Lung (tissue), 12 donors: ENCODE measurements around the gene GRPEL1. TPM values are rescaled to one million over a fixed set of nuclear protein-coding genes. Genes with fewer than 3 reads are reported as not detected.

ENCODE experiments used
- ATAC-seq: fragments of 200-7000 bp; cut with Tn5 transposase; one replicate; pipeline ENCODE4 v1.9.1; 2020; ENCODE audit warnings: moderate number of reproducible peaks; ENCODE audit not compliant: insufficient read depth, low FRiP score
- DNase-seq, 3 donors: peaks; one replicate each; pipeline ENCODE4 v3.0.0-alpha.2; 2013 to 2017
- H3K27ac ChIP-seq, 2 donors: one replicate each; pipeline ENCODE4 v1.5.1; 2013; ENCODE audit warnings: mild to moderate bottlenecking in 2 of 2, moderate library complexity in 2 of 2, control low read depth in 1 of 2, inconsistent platforms in 1 of 2, low read depth in 1 of 2, low read length in 1 of 2
- H3K27me3 ChIP-seq, 3 donors: one replicate each; pipeline ENCODE4 v1.5.1; 2013; ENCODE audit warnings: low read length in 2 of 3; ENCODE audit not compliant: control insufficient read depth in 3 of 3, insufficient read depth in 3 of 3
- H3K36me3 ChIP-seq, 4 donors: one replicate each; pipeline ENCODE4 v1.5.1; 2013; ENCODE audit warnings: low read length in 4 of 4, mild to moderate bottlenecking in 1 of 4, moderate library complexity in 1 of 4; ENCODE audit not compliant: control insufficient read depth in 4 of 4, insufficient read depth in 4 of 4
- H3K4me1 ChIP-seq, 5 donors: one replicate each; pipeline ENCODE4 v1.5.1; 2013; ENCODE audit warnings: low read length in 5 of 5, mild to moderate bottlenecking in 2 of 5, moderate library complexity in 1 of 5; ENCODE audit not compliant: control insufficient read depth in 5 of 5, insufficient read depth in 5 of 5
- H3K4me3 ChIP-seq: one replicate; pipeline ENCODE4 v1.5.1; 2013; ENCODE audit warnings: mild to moderate bottlenecking, control low read depth, moderate library complexity
- H3K9ac ChIP-seq, 2 donors: one replicate each; pipeline ENCODE4 v1.5.1; 2013; ENCODE audit warnings: low read length in 2 of 2, control low read depth in 1 of 2; ENCODE audit not compliant: insufficient read depth in 1 of 2
- H3K9me3 ChIP-seq, 4 donors: one replicate each; pipeline ENCODE4 v1.5.1; 2013; ENCODE audit warnings: low read length in 3 of 4, mild to moderate bottlenecking in 1 of 4, moderate library complexity in 1 of 4; ENCODE audit not compliant: control insufficient read depth in 4 of 4, insufficient read depth in 3 of 4
- CTCF ChIP-seq: IDR thresholded peaks from 2 replicates; pipeline ENCODE4 v1.5.1; 2012; ENCODE audit warnings: mild to moderate bottlenecking; ENCODE audit errors: control extremely low read depth, extremely low read depth
- WGBS, 2 donors: extraction: QIAGEN DNeasy Blood & Tissue Kit; methylation state at CpG; one replicate each; pipeline ENCODE4 v1.1.7; 2013; 5-methylcytosine and 5-hydroxymethylcytosine counted together
- polyA plus RNA-seq, 2 donors: library from polyadenylated mRNA; stranded (reverse); fragments of 200-250 nt; gene quantifications; one replicate each; pipeline ENCODE4 v1.2.1, GENCODE V29; 2013
- total RNA-seq, 2 donors: library from RNA; depleted of rRNA in 1 of 2; stranded (reverse); fragments of >200 nt in 1 of 2; gene quantifications; one replicate each; pipeline ENCODE4 v1.2.1, GENCODE V29; 2014 to 2021
- donor health status: control.
- donor health status: control.
- donor health status: Bipolar disorder and iron deficiency.
- donor health status: healthy.
- donor health status: DM: yes; HTN: yes; CAD: no.

GRPEL1 gene
- total and polyA plus RNA-seq, 4 donors, result 13.9 to 39.1 (median 29.3) TPM

- no peak for TF ChIP-seq CTCF
- H3K27ac ChIP-seq, result no peak overlapping the region
- 96 to 99% methylated on average over 4 of the region's 4 CpGs for WGBS, 2 donors
- H3K9me3 ChIP-seq, result no peaks in the 10 kb centered on the region
- no peak overlapping the region for H3K9ac ChIP-seq
- no peaks in the 10 kb centered on the region for H3K27me3 ChIP-seq
- H3K4me1 ChIP-seq, result peaks cover 3 to 10% (median 6%) of the 10 kb centered on the region in 5 donors
- DNase-seq (no peak), ATAC-seq (no peak)
- peaks cover 16 to 54% (median 37%) of the 10 kb centered on the region in 4 donors for H3K36me3 ChIP-seq
- no peak overlapping the region for H3K4me3 ChIP-seq
Measured at GRCh38 chr4:7062816-7063215, 5.0 kb downstream of the GRPEL1 start.

GRCh38 chr4:7061815-7062214 is 6.0 kb downstream of the GRPEL1 start:
- Histone ChIP-seq H3K4me1 (peaks cover 2 to 8% (median 4%) of the 10 kb centered on the region in 5 donors), H3K27me3 (no peaks in the 10 kb centered on the region), H3K9ac (no peak overlapping the region), H3K36me3 (peaks cover 16 to 54% (median 37%) of the 10 kb centered on the region in 4 donors), H3K27ac (no peak overlapping the region), H3K4me3 (peak overlapping the region; percentile 1), H3K9me3 (no peaks in the 10 kb centered on the region)
- DNase-seq (no peak), ATAC-seq (no peak)
- no peak for TF ChIP-seq CTCF
- WGBS, 2 donors, result 96 to 97% methylated on average over 6 of the region's 6 CpGs

DNA sequence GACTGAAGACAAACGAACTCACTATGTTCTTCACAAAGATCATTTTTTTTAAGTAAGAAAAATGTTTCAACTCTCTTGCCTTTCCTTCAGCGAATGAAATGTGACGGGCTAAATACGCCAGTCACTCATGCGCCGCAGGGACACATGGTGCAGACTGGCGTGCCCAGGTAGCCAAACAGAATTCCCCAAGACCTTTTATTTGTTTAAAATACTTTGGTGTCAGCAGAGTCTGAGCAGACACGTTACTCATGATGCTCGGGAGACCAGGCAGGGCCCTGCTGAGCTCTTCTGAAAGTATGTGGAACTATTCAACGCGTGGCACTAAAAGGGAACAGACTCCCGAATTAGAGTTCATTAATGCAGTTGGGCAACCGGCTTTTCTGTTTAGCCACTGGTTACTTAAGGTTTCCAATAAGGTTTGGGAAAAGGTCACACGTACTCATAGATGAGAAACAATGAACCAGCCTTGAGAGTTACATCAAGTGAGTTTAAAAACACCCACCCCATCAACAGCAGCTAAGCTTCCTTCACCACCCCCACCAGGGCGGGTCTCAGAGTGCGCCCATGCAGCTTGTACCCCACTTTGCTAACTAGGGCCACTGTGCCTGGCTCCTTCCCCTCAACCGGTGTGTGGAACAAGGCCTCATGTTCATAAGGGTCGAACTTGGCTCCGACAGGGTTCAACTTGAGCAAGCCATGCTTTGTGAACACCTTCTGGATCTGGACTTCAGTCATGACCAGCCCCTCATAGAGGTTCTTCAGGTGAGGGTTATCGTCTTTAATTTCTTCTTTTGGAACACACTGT is 7.3 kb downstream of the GRPEL1 start:
- no peaks in the 10 kb centered on the region for H3K27me3 ChIP-seq
- WGBS, 2 donors, result 69 to 86% methylated on average over 20 of the region's 20 CpGs
- no peak overlapping the region for H3K27ac ChIP-seq
- H3K9ac ChIP-seq, result no peak overlapping the region
- no peak for TF ChIP-seq CTCF
- no peak overlapping the region for H3K4me3 ChIP-seq
- no peaks in the 10 kb centered on the region for H3K9me3 ChIP-seq
- no peak for ATAC-seq
- no peak for DNase-seq
- H3K4me1 ChIP-seq, result peaks cover 0 to under 1% (median 0%) of the 10 kb centered on the region in 5 donors
- peaks cover 16 to 56% (median 47%) of the 10 kb centered on the region in 4 donors for H3K36me3 ChIP-seq

DNA sequence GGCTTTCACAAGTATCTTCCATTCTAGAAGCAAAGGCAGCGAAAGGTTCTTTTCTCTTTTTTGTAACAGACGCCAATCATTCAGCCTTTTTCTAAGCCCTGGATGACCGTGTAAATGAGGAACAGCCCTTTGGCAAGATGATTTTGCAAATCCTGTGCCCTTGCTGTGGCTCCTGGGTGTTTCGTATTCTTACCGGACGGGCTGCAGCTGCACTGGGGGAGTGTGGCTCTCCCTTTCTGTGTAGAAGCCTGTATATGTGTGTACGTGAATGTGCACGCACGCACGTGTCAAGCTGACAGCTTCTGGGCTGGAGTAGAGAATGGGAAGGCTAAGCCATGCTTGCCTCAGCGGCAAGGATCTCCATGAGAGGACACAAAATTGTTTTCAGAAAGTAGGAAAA is 8.2 kb downstream of the GRPEL1 start:
- no peak overlapping the region for H3K9ac ChIP-seq
- H3K9me3 ChIP-seq, result no peaks in the 10 kb centered on the region
- ATAC-seq (no peak), DNase-seq (no peak)
- 39 to 74% methylated on average over 11 of the region's 11 CpGs for WGBS, 2 donors
- TF ChIP-seq CTCF, result no peak
- no peaks in the 10 kb centered on the region for H3K27me3 ChIP-seq
- peaks cover 16 to 56% (median 51%) of the 10 kb centered on the region in 4 donors for H3K36me3 ChIP-seq
- no peak overlapping the region for H3K4me3 ChIP-seq
- H3K4me1 ChIP-seq, result peaks cover 0 to 3% (median 0%) of the 10 kb centered on the region in 5 donors
- H3K27ac ChIP-seq, result no peak overlapping the region
